Caki2 (cell line): ENCODE data around the gene SLMAP. TPM values are rescaled to one million over a fixed set of nuclear protein-coding genes. Genes with fewer than 3 reads are reported as not detected.

Source experiments
- DNase-seq: peaks from one replicate; pipeline ENCODE4 v3.0.0-alpha.2; 2015; ENCODE audit warnings: low read depth
- in situ Hi-C: cut with HindIII; loops from 2 replicates; pipeline ENCODE4 v1.10.0; 2016; ENCODE audit warnings: low sequenced_read_pairs, low pct_unique_long_range_greater_than_20kb, mixed read lengths
- total RNA-seq: library from RNA; depleted of rRNA; stranded (reverse); fragments of >200 nt; shearing (Covaris generic); gene quantifications from 2 replicates; pipeline ENCODE4 v1.2.3, GENCODE V29; 2014; ENCODE audit warnings: low replicate concordance; rRNA removed

The SLMAP gene
- total RNA-seq, 1 experiment from 2014 or later: 20.4 TPM

- no peak for DNase-seq
- in situ Hi-C loops: no loop called here
Measured at GRCh38 chr3:57962448-57962834, 206.3 kb downstream of the SLMAP start.

GRCh38 chr3:57963811-57964346 is 207.8 kb downstream of the SLMAP start:
- in situ Hi-C loops: no loop called here
- no peak for DNase-seq

GRCh38 chr3:57966829-57967228 is 210.7 kb downstream of the SLMAP start:
- in situ Hi-C loops: no loop called here
- DNase-seq: no peak

GRCh38 chr3:57967590-57967989 is 211.5 kb downstream of the SLMAP start:
- no peak for DNase-seq
- in situ Hi-C loops: no loop called here

GRCh38 chr3:57968501-57968900 is 212.4 kb downstream of the SLMAP start:
- DNase-seq: no peak
- in situ Hi-C loops: no loop called here

- in situ Hi-C loops: no loop called here
- DNase-seq: no peak
Measured at GRCh38 chr3:57971975-57972374, 215.9 kb downstream of the SLMAP start.

- no peak for DNase-seq
- in situ Hi-C loops: no loop called here
Measured at GRCh38 chr3:57972531-57973111, 216.5 kb downstream of the SLMAP start.

- DNase-seq: no peak
- in situ Hi-C loops: no loop called here
Measured at GRCh38 chr3:57973715-57974477, 217.8 kb downstream of the SLMAP start.

- peak; percentile 98 for DNase-seq
- in situ Hi-C loops: no loop called here
Measured at GRCh38 chr3:57974796-57975388, 218.8 kb downstream of the SLMAP start.

- peak; percentile 83 for DNase-seq
- in situ Hi-C loops: no loop called here
Measured at GRCh38 chr3:57977818-57978235, 221.7 kb downstream of the SLMAP start.

GRCh38 chr3:57978316-57978715 is 222.2 kb downstream of the SLMAP start:
- no peak for DNase-seq
- in situ Hi-C loops: no loop called here

Other genes with a start within 250 kb of the SLMAP start
- gene DNAH12, start 212.0 kb upstream of the SLMAP start, total RNA-seq: 0.07 TPM in 1 of 2 replicates, not detected in the other
- gene PDE12, start 200.0 kb upstream of the SLMAP start, total RNA-seq: 5.9 and 7.6 TPM in 2 replicates
- 108 and 148 TPM in 2 replicates for gene ARF4, start 159.0 kb upstream of the SLMAP start, total RNA-seq
- 12.7 and 33.3 TPM in 2 replicates for gene DENND6A, start 63.2 kb upstream of the SLMAP start, total RNA-seq